K562 (cell line): Measurements from ENCODE around the gene GGTLC1. TPM values are rescaled to one million over a fixed set of nuclear protein-coding genes. Genes with fewer than 3 reads are reported as not detected.

ENCODE experiments used
- ATAC-seq: fragments of 200-7000 bp; cut with Tn5 transposase; 3 replicates; pipeline ENCODE4 v1.9.1; 2020; ENCODE audit warnings: moderate library complexity
- BruUV-seq: library from RNA; stranded (reverse); fragments of 400-500 nt; replicated peaks from 2 replicates; lab custom pipeline; 2021; lab: Mats Ljungman, UMichigan
- CTCF ChIA-PET: fragments of 300-600 bp; formaldehyde crosslinking; extraction: SDS; loops from one replicate; lab custom pipeline; 2021; ENCODE audit warnings: low intra/inter-chr PET ratio; lab: Yijun Ruan, JAX
- POLR2A ChIA-PET: fragments of 300-600, 350-650 bp; sonication (Branson Sonifier 250); formaldehyde crosslinking; extraction: SDS; loops from one replicate; lab custom pipeline; 2021; ENCODE audit warnings: antibody characterized with exemption, inconsistent platforms; lab: Yijun Ruan, JAX
- DNase-seq, 4 experiments: peaks; one replicate each; pipeline versions ENCODE4 v3.0.0 to v3.0.0-alpha.2; 2011 to 2018; ENCODE audit warnings: low spot score in 3 of 4, mixed read lengths in 3 of 4; ENCODE audit errors: extremely low read depth in 1 of 4
- FAIRE-seq: peaks from 2 replicates; lab custom pipeline; 2011; peaks lifted over from hg19 to GRCh38; lab: Jason Lieb, UNC
- H2AFZ ChIP-seq: 2 replicates; pipeline ENCODE4 v1.6.0; 2011; ENCODE audit warnings: low read depth, low read length, control low read depth, inconsistent platforms
- H3K27ac ChIP-seq: fragments of 200-600 bp; 3 replicates; pipeline ENCODE4 v1.8.0; 2011; ENCODE audit warnings: low read depth, mild to moderate bottlenecking, control low read depth, inconsistent platforms, low read length, moderate library complexity, mixed read lengths; ENCODE audit errors: extremely low read depth
- H3K27me3 ChIP-seq, 2 experiments: fragments of 300-600 bp in 1 of 2; 2 replicates in 1 of 2; 3 replicates in 1 of 2; pipeline versions ENCODE4 v1.6.0 to v1.8.0; 2011; ENCODE audit warnings: inconsistent platforms in 2 of 2, low read length in 2 of 2, mild to moderate bottlenecking in 1 of 2, mixed read lengths in 1 of 2, moderate library complexity in 1 of 2; ENCODE audit not compliant: control insufficient read depth in 2 of 2, insufficient read depth in 2 of 2
- H3K36me3 ChIP-seq: fragments of 300-600 bp; 3 replicates; pipeline ENCODE4 v1.8.0; 2011; ENCODE audit warnings: mild to moderate bottlenecking, low read length, inconsistent platforms; ENCODE audit not compliant: control insufficient read depth, insufficient read depth
- H3K4me1 ChIP-seq, 2 experiments: fragments of 200-600 bp in 1 of 2; replicated peaks in 1 of 2; 2 replicates in 1 of 2; 3 replicates in 1 of 2; pipeline versions ENCODE4 v1.5.1 to v1.8.0; 2011; ENCODE audit warnings: inconsistent platforms in 2 of 2, low read length in 2 of 2, mild to moderate bottlenecking in 1 of 2, mixed read lengths in 1 of 2, moderate library complexity in 1 of 2; ENCODE audit not compliant: control insufficient read depth in 2 of 2, insufficient read depth in 2 of 2
- H3K4me2 ChIP-seq: 2 replicates; pipeline ENCODE4 v1.6.1; 2011; ENCODE audit warnings: low read length, control low read depth, inconsistent platforms, mixed read lengths; ENCODE audit not compliant: insufficient read depth
- H3K4me3 ChIP-seq: fragments of 200-600 bp; sonication (generic), shearing (Covaris generic); 2 replicates; pipeline ENCODE4 v1.5.1; 2016; ENCODE audit warnings: control low read depth, inconsistent platforms
- H3K79me2 ChIP-seq: fragments of 200-600 bp; 3 replicates; pipeline ENCODE4 v1.8.0; 2011; ENCODE audit warnings: low read length, inconsistent platforms; ENCODE audit not compliant: control insufficient read depth, insufficient read depth
- H3K9ac ChIP-seq, 2 experiments: 2 replicates each; pipeline versions ENCODE4 v1.6.0 to v1.6.1; 2011; ENCODE audit warnings: low read depth in 2 of 2, low read length in 2 of 2, control low read depth in 1 of 2, inconsistent platforms in 1 of 2, mild to moderate bottlenecking in 1 of 2, mixed read lengths in 1 of 2; ENCODE audit not compliant: insufficient read depth in 1 of 2
- H3K9me1 ChIP-seq: one replicate; pipeline ENCODE4 v1.6.0; 2011; ENCODE audit warnings: inconsistent platforms, mild to moderate bottlenecking, low read length, moderate library complexity; ENCODE audit not compliant: control insufficient read depth, insufficient read depth
- H3K9me3 ChIP-seq: replicated peaks from 2 replicates; pipeline ENCODE4 v1.5.1; 2011; ENCODE audit warnings: low read depth, low read length, inconsistent platforms; ENCODE audit not compliant: control insufficient read depth, insufficient read depth
- H4K20me1 ChIP-seq: replicated peaks from 2 replicates; pipeline ENCODE4 v1.6.1; 2011; ENCODE audit warnings: low read length, inconsistent platforms, mixed read lengths; ENCODE audit not compliant: control insufficient read depth, insufficient read depth
- ASH1L ChIP-seq: fragments of 450-650 bp; IDR thresholded peaks from 2 replicates; pipeline ENCODE4 v1.6.1; 2018; ENCODE audit warnings: borderline replicate concordance, mild to moderate bottlenecking, low read depth; ENCODE audit not compliant: partially characterized antibody
- CCNT2 ChIP-seq: IDR thresholded peaks from 2 replicates; pipeline ENCODE4 v1.6.1; 2011; ENCODE audit warnings: borderline replicate concordance, low read depth, mild to moderate bottlenecking, moderate library complexity, mixed read lengths, low read length; ENCODE audit not compliant: insufficient read length; ENCODE audit errors: extremely low read depth
- E2F3 ChIP-seq: fragments of 250-450 bp; sonication (Bioruptor Pico); IDR thresholded peaks from 2 replicates; pipeline ENCODE4 v1.4.0; 2020; ENCODE audit warnings: mild to moderate bottlenecking
- FOS ChIP-seq: IDR thresholded peaks from 3 replicates; pipeline ENCODE4 v1.6.1; 2011; ENCODE audit not compliant: insufficient read length; ENCODE audit errors: extremely low read depth
- JUND ChIP-seq, 2 experiments: IDR thresholded peaks; 2 replicates in 1 of 2; 3 replicates in 1 of 2; pipeline ENCODE4 v1.6.1; 2011; ENCODE audit warnings: borderline replicate concordance in 2 of 2, low read depth in 2 of 2, low read length in 2 of 2, improper control_type of control experiment in 1 of 2, missing biosample characterization in 1 of 2, missing genetic modification characterization in 1 of 2, missing genetic modification reagents in 1 of 2
- KLF6 ChIP-seq: fragments of 250-450 bp; sonication (Bioruptor Pico); IDR thresholded peaks from 2 replicates; pipeline ENCODE4 v1.4.0; 2020; ENCODE audit warnings: mild to moderate bottlenecking, moderate library complexity, borderline replicate concordance
- MTA2 ChIP-seq: fragments of 450-650 bp; IDR thresholded peaks from 2 replicates; pipeline ENCODE4 v1.6.1; 2016; ENCODE audit warnings: low read depth
- PML ChIP-seq: IDR thresholded peaks from 2 replicates; pipeline ENCODE4 v1.6.1; 2012; ENCODE audit warnings: low read length, inconsistent platforms
- RBM39 ChIP-seq: fragments of 200-400 bp; formaldehyde crosslinking; optimal IDR thresholded peaks from 2 replicates; pipeline ENCODE3; 2018; ENCODE audit warnings: low read depth, low read length
- ZNF217 ChIP-seq: sonication (generic); formaldehyde crosslinking; IDR thresholded peaks from 2 replicates; pipeline ENCODE4 v1.8.0; 2022; ENCODE audit warnings: mild to moderate bottlenecking, missing genetic modification reagents
- in situ Hi-C: fragments of 300-500 bp; cut with MboI; formaldehyde crosslinking; loops from 4 replicates; pipeline ENCODE4 v1.15.0; 2018; ENCODE audit warnings: inconsistent platforms, mixed read lengths
- intact Hi-C: fragments of 100-400 bp; cut with micrococcal nuclease; formaldehyde crosslinking; loops from 2 replicates; pipeline ENCODE4 v1.14.2; 2022
- polyA plus RNA-seq, 8 experiments: library from polyadenylated mRNA; depleted of rRNA in 4 of 8; stranded (reverse) in 5 of 8; unstranded in 3 of 8; fragments of >200 nt; fragmentation: Nextera tagmentation in 2 of 8; fragmentation: Illumina TruSeq in 1 of 8; extraction: Ambion mirVana in 2 of 8; extraction: Trizol in 1 of 8; gene quantifications; 2 replicates each; pipeline versions ENCODE4 v1.2.1 to v1.2.3, GENCODE V29; 2011 to 2014; ENCODE audit warnings: inconsistent platforms in 1 of 8, missing spikeins in 1 of 8
- total RNA-seq, 7 experiments: library from RNA; depleted of rRNA in 6 of 7; stranded (reverse); fragments of >200 nt in 6 of 7; fragmentation: Illumina TruSeq in 2 of 7; extraction: Trizol in 2 of 7; gene quantifications; 2 replicates each; pipeline versions ENCODE4 v1.2.1 to v1.2.3, GENCODE V29; 2011 to 2021; ENCODE audit warnings: low replicate concordance in 1 of 7
- TF ChIP-seq, protein P1 (sequence below): fragments of 250-450 bp; sonication (Bioruptor Pico); IDR thresholded peaks from 2 replicates; pipeline ENCODE4 v1.8.0; 2021; ENCODE audit warnings: mild to moderate bottlenecking, moderate library complexity
- TF ChIP-seq, protein P2 (sequence below), 2 experiments: fragments of 250-450 bp in 1 of 2; fragments of 450-650 bp in 1 of 2; sonication (Bioruptor Pico) in 1 of 2; IDR thresholded peaks; 2 replicates each; pipeline versions ENCODE4 v1.6.1 to v1.8.0; 2016 to 2021; ENCODE audit warnings: mild to moderate bottlenecking in 2 of 2, moderate library complexity in 2 of 2, missing compliant biosample characterization in 1 of 2, missing genetic modification characterization in 1 of 2
- TF ChIP-seq, protein P3 (sequence below): sonication (generic); formaldehyde crosslinking; IDR thresholded peaks from 2 replicates; pipeline ENCODE4 v1.8.0; 2022; ENCODE audit warnings: missing genetic modification reagents, mild to moderate bottlenecking, moderate library complexity, borderline replicate concordance
- TF ChIP-seq, protein P4 (sequence below): fragments of 200-800 bp; sonication (Bioruptor generic); IDR thresholded peaks from 2 replicates; pipeline ENCODE4 v1.6.1; 2017; ENCODE audit warnings: missing genetic modification characterization, missing compliant biosample characterization

Gene GGTLC1
- total and polyA plus RNA-seq, 9 of the 15 experiments (the other 6 are each of a cell fraction or from before 2014, with no cell fraction given), result not detected

DNA sequence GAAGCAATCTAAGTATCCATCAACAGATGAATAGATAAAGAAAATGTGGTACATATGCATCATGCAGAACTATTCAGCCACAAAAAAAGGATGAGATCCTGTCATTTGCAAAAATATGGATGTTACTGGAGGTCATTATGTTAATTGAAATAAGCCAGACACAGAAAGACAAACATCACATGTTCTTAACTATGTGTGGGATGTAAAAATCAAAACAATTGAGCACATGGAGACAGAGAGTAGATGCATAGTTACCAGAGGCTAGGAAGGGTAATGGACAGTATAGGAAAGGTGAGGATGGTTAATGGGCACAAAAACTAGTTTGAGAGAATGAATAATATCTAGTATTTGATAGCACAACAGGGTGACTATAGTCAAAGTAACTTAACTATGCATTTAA is 26.3 kb downstream of the GGTLC1 start:
- CTCF ChIA-PET, result no interaction called here
- H3K36me3 ChIP-seq, result no peaks in the 10 kb centered on the region
- BruUV-seq, result no TSS peak
- TF ChIP-seq MTA2, result no peak
- TF ChIP-seq, protein P1, sequence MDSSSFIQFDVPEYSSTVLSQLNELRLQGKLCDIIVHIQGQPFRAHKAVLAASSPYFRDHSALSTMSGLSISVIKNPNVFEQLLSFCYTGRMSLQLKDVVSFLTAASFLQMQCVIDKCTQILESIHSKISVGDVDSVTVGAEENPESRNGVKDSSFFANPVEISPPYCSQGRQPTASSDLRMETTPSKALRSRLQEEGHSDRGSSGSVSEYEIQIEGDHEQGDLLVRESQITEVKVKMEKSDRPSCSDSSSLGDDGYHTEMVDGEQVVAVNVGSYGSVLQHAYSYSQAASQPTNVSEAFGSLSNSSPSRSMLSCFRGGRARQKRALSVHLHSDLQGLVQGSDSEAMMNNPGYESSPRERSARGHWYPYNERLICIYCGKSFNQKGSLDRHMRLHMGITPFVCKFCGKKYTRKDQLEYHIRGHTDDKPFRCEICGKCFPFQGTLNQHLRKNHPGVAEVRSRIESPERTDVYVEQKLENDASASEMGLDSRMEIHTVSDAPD, result no peak
- TF ChIP-seq JUND (IDR thresholded peaks at IDR 0.05; ENCODE audit: borderline replicate concordance, low read depth, low read length), result no peak
- no peak for TF ChIP-seq JUND (tag; IDR thresholded peaks at IDR 0.05; ENCODE audit: borderline replicate concordance, low read depth, low read length)
- no peak for TF ChIP-seq E2F3 (CRISPR knock-in tag)
- TF ChIP-seq, protein P2, sequence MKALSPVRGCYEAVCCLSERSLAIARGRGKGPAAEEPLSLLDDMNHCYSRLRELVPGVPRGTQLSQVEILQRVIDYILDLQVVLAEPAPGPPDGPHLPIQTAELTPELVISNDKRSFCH (CRISPR knock-in tag; IDR thresholded peaks at IDR 0.05), result no peak
- TF ChIP-seq, protein P2 (tag; IDR thresholded peaks at IDR 0.05), result no peak
- TF ChIP-seq RBM39, result no peak
- TF ChIP-seq FOS, result no peak
- TF ChIP-seq, protein P3, sequence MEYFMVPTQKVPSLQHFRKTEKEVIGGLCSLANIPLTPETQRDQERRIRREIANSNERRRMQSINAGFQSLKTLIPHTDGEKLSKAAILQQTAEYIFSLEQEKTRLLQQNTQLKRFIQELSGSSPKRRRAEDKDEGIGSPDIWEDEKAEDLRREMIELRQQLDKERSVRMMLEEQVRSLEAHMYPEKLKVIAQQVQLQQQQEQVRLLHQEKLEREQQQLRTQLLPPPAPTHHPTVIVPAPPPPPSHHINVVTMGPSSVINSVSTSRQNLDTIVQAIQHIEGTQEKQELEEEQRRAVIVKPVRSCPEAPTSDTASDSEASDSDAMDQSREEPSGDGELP (CRISPR knock-in tag), result no peak
- TF ChIP-seq KLF6 (CRISPR knock-in tag), result no peak
- TF ChIP-seq ASH1L, result no peak
- TF ChIP-seq, protein P4, sequence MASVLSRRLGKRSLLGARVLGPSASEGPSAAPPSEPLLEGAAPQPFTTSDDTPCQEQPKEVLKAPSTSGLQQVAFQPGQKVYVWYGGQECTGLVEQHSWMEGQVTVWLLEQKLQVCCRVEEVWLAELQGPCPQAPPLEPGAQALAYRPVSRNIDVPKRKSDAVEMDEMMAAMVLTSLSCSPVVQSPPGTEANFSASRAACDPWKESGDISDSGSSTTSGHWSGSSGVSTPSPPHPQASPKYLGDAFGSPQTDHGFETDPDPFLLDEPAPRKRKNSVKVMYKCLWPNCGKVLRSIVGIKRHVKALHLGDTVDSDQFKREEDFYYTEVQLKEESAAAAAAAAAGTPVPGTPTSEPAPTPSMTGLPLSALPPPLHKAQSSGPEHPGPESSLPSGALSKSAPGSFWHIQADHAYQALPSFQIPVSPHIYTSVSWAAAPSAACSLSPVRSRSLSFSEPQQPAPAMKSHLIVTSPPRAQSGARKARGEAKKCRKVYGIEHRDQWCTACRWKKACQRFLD (CRISPR knock-in tag), result no peak
- TF ChIP-seq CCNT2, result no peak
- no peak for TF ChIP-seq PML
- TF ChIP-seq ZNF217, result no peak
- TF ChIP-seq, all 486 proteins: peak for 0
- H3K4me2 ChIP-seq, result no peak overlapping the region
- H3K27me3 ChIP-seq, result no peaks in the 10 kb centered on the region
- DNase-seq (no peak), FAIRE-seq (no peak), ATAC-seq (no peak)
- H2AFZ ChIP-seq, result no peak overlapping the region
- POLR2A ChIA-PET, result no interaction called here
- H3K9me1 ChIP-seq, result no peaks in the 10 kb centered on the region
- in situ Hi-C loops, result no loop called here
- no peak overlapping the region for H3K9ac ChIP-seq
- no peak overlapping the region for H3K4me3 ChIP-seq
- no peaks in the 10 kb centered on the region for H3K79me2 ChIP-seq
- intact Hi-C loops, result no loop called here
- H3K9me3 ChIP-seq, result no peaks in the 10 kb centered on the region
- no peaks in the 10 kb centered on the region for H3K4me1 ChIP-seq
- H4K20me1 ChIP-seq, result no peaks in the 10 kb centered on the region
- no peak overlapping the region for H3K27ac ChIP-seq
